DMS 273 (cell line): ENCODE data around the gene DNAJC1.
"Not testable (repeated sequence)": the region's sequence is repeated elsewhere in the genome, so short reads cannot be mapped to it uniquely, and the experiment has no call there.

Experiments used
- DNase-seq: peaks from one replicate; lab custom pipeline; 2025; ENCODE audit not compliant: unreplicated experiment; lab: John Stamatoyannopoulos, UW

DNAJC1 gene

DNA sequence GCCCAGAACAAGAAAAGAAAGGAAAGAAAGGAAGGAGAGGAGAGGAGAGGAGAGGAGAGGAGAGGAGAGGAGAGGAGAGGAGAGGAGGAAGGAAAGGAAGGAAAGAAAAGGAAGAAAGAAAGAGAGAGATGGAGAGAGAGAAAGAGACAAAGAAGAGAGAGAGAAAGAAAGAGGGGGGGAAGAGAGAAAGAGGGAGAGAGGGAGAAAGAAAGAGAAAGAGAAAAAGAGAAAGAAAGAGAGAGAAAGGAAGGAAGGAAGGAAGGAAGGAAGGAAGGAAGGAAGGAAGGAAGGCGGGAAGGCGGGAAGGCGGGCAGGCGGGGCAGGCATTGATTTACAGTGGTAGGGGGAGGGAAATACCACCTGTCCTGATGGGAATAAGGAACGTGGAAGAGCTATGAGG, 92.7 kb downstream of the DNAJC1 start:
- no peak for DNase-seq

DNA sequence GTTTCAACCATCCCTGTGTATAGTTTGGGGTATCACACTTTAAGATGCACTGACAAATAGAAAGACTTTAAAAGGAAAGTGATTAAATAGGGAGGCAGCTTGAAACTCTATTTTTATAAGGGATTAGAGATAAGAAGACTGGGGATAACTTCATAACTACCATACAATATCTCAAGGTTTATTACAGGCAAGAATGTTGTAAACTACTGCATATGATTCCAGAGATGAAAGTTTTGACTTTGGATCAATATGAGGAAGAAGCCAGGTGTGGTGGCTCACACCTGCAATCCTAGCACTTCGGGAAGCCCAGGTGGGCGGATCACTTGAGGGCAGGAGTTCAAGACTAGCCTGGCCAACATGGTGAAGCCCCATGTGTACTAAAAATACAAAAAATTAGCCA, 96.1 kb downstream of the DNAJC1 start:
- no peak for DNase-seq

DNA sequence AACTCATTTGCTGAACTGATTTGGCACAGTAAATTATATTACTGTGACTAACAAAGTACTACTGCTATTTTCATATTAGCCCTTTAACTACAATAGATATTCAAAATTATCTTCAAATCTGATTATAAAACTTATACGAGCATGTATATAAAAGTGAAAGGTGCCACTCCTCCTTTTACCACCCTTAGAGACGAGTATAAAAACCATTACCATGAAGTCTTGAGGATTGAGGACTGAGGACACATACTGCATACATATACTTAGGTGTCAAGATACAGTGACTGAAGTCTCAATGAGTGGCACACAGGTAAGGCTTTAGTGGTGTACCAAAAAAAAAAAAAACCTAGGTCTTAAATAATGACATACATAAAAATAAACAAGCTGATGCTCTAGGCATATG, 98.6 kb downstream of the DNAJC1 start:
- no peak for DNase-seq

DNA sequence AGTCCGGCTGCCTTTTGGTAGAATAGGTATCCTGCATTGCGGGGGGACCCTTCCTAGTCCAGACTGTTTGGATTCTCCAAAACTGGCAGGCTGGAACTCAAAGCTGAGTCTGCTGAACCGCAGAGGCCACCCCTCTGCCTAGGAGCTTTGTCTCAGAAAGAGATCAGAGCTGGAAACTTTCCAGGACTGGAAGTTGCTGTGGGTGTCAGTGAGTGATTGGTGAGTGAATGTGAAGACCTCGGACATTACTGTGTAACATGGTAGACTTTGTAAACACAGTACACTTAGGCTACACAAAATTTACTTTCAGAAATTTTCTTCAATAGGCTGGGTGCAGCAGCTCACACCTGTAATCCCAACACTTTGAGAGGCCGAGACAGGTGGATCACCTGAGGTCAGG, 103.8 kb downstream of the DNAJC1 start:
- DNase-seq: no peak

DNA sequence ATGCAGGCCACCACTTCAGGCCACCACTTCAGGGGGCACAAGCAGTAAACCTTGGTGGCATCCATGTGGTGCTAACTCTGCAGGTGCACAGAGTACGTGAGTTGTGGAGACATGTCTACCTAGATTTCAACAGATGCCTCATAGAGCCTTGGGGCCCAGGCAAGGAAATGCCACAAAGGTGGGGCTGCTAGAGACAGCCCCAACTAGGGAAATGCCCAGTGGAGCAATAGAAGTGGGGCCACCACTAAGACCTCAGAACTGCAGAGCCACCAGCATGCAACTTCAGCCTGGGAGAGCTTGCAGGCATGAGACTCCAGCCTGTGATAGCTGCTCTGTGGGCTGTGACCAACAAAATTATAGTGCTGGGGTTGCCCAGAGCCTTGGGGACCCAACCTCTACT, 107.6 kb downstream of the DNAJC1 start:
- no peak for DNase-seq

DNA sequence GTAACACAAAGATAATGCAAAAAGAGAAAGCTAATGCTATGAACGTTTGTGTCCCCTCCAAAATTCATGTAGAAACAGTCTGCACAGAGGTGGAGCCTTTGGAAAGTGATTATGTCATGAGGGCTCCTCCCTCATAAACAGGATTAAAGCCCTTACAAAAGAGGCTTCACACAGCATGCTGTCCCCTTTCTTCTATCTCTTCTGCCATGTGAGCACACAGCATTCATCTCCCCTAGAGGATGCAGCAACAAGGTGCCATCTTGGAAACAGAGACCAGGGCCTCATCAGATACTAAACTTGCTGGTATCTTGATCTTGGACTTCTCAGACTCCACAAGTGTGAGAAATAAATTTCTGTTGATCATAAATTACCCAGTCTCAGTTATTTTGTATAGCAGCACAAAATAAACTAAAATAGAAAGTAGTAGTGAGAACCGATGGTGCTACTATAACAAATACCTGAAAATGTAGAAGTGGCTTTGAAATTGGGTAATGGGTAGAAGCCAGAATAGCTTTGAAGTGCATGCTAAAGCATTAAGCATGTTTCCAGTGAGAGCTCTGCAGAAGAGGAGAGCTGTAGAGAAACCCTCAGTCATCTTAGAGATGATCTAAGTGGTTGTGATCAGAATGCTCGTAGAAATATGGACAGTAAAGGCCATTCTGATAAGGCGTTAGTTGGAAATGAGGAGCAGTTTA, 108.7 kb downstream of the DNAJC1 start:
- DNase-seq: no peak

DNA sequence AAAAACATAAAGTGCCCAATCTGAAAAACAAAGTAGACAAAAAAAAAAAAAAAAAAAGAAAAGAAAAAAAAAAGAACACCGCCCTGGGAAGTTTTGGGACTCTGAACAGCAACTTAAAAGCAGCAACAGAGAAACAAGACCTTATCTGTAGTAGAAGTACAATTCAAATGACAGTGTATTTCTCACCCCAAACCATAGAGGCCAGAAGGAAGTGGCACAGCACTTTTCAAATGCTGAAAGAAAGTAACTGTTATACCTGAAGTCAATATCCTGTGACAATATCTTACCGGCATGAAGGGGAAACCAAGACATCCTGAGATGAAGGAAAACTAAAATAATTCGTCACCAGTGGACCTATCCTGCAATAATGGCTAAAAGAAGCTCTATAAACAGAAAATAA, 112.1 kb downstream of the DNAJC1 start:
- DNase-seq: no peak

DNA sequence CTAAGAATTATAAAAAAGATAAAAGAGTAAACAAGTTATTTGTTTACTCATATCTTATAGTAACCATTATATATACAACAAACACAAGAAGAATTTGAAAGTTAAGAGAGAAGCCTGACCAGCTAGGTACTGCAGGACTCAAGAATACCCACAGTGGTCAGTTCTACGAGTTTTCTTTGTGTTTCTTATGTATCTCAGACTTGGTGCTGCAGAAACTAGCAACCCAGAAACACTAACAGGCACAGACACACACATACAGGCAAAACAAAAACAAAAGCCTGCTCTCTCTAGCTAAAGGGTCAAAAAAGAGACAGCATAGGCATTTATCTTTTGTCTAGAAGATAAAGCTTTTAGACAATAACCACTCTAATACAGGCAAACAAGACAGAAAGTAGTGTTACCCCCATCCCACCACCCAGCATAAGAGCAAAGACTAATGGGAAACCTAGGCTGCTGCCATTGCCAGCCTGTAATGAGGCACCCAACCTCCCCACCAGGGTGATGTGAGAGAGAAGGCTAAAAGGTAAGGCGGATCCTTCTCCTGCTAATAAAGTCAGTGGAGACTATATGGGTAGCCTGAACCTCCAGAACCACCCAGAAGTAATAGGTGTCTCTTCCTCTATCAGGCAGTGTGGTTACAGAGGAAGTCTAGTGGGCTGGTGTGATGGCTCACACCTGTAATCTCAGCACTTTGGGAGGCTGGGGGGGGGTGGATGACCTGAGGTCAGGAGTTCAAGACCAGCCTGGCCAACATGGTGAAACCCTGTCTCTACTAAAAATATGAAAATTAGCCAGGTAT, 113.9 kb downstream of the DNAJC1 start:
- DNase-seq: no peak

DNA sequence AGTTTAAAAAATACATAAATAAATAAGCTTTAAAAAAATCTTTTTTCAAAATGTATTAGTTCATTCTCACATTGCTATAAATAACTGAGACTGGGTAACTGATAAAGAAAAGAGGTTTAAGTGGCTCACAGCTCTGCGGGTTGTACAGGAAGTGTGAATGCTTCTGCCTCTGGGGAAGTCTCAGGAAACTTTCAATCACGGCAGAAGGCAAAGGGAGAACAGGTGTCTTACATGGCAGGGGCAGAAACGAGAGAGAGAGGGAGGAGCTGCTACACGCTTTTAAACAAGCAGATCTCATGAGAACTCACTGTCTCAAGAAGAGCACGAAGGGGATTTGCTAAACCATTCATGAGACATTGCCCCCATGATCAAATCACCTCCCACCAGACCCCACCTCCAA, 114.6 kb downstream of the DNAJC1 start:
- DNase-seq: no peak

DNA sequence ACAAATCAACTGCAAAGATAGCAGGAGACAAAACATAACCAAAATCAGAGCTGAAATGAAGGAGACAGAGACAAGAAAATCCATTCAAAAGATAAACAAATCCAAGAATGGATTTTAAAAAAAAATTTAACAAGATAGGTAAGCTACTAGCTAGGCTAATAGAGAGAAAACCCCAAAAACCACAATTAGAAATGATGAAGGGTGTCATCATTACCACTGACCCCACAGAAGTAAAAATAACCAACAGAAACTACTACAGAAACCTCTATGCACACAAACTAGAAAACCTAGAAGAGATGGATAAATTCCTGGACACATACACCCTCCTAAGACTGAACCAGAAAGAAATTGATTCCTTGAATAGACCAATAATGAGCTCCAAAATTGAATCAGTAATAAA, 117.6 kb downstream of the DNAJC1 start:
- DNase-seq: no peak

DNA sequence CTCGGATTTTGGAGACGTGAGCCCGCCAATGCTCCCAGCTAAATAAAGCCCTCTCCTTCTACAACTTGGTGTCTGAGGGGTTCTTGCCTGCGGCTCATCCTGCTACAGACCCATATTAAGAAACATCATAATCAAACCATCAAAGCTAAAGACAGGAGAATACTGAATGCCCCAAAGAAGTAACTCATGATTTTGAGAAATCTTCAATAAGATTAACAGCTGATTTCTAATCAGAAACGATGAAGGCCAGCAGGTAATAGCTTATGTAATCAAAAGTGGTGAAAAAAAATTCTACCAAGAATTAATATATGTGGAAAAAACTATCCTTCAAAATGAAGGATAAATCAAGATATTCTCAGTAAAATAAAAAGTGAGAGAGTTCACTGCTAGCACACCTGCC, 130.3 kb downstream of the DNAJC1 start:
- DNase-seq: no peak

DNA sequence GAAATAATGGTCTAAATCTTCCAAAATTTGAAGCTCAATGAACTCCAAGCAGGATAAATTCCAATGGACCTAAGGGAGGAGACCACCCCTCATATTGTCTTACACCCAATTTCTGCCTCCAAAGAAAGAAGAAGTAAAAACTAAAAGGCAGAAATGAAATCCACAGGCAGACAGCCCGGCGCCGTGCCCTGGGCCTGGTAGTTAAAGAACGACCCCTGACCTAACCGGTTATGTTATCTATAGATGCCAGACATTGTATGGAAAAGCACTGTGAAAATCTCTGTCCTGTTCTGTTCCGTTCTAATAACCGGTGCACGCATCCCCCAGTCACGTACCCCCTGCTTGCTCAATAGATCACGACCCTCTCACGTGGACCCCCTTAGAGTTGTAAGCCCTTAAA, 130.8 kb downstream of the DNAJC1 start:
- not testable (repeated sequence) for DNase-seq

DNA sequence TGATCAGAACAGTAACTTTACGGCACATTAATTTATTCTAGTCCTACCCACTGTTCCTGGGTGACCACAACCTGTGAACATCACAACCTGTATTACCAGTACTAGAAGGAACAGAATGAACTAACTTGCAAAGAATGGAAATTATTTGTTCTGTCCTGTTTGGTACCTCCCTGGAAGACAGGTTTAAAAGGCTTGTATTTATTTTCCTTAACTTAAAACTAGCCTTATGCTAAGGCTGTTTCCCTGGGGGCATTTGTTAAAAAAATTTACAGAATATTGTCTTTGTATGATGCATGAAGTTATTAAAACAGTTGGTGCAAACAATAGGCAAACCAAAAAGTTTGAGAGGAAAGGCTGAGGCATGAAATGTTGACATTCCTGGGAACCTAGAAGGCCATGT, 132.7 kb downstream of the DNAJC1 start:
- no peak for DNase-seq

DNA sequence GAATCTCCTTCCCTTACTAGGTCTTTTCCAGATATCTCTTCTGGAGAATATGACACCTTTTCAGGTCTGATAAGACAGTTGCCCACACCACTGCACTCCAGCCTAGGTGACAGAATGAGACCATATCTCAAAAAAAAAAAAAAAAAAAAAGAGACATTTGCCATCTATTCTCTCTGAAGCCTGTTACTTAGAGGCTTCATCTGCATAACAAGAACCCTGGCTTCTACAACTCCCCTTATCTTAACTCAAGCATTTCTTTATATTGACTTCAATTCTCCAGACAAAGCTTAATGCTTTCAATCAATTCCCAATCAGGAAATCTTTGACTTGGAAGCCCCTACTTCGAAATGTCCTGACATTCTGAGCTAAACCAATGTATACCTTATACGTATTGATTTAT, 134.4 kb downstream of the DNAJC1 start:
- not testable (repeated sequence) for DNase-seq

DNA sequence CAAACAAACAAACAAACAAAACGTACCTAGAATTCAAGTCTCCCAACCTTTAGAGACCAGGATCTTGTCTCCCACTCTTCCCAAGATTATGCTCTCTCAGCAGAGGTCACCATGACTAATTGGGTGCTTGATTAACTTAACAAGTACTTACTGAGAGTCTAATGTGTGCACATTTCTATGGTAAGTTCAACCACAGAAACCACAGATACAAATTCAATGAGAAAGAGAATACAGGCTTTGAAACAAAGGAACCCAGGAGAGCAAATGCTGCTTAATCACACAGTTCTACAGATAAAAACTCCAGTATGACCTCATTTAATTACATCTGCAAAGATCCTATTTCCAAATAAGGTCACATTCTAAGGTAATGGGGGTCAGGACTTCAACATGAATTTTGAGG, 142.8 kb downstream of the DNAJC1 start:
- DNase-seq: no peak

DNA sequence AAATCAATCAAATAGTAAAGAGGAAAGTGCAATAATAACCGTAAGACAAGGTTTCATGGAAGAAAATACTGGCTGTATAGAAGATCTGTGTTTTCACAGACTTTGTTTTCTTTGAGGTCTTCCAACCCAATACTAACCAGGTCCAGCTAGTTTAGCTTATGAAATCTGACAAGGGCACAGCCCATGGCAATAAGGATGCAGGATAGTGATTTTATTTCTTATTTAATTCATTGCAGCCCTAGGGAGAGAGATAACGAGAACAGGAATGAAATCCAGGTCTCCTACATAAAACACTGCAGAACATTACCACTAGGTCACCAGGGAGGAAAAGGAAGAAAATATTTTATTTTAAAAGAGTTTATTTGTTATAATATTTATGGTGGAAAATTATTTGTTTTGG, 145.1 kb downstream of the DNAJC1 start:
- DNase-seq: no peak

DNA sequence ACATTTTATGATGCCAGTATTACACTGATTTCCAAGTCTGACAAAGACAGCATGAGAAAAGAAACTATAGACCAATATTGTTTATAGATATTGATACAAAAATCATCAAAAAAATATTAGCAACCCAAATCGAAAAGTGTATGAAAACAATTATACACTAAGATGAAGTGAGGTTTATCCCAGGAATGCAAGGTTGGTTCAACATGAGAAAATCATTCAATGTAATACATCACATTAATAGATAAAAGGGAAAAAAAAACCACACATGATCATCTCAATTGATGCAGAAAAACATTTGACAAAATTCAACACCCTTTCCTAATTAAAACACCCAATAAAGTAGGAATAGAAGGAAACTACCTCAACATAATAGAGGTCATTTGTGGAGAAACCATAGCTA, 153.9 kb downstream of the DNAJC1 start:
- DNase-seq: no peak

DNA sequence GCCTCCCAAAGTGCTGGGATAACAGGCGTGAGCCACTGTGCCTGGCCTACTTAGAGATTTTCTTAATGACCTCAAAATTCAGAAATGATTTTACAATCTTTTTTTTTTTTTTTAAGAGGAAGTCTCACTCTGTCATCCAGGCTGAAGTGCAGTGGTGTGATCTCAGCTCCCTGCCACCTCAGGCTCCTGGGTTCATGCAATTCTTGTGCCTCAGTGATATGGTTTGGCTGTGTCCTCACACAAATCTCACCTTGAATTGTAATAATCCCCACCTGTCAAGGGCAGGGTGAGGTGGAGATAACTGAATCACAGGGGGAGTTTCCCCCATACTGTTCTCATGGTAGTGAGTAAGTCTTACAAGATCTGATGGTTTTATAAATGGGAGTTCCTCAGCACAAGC, 159.9 kb downstream of the DNAJC1 start:
- no peak for DNase-seq

DNA sequence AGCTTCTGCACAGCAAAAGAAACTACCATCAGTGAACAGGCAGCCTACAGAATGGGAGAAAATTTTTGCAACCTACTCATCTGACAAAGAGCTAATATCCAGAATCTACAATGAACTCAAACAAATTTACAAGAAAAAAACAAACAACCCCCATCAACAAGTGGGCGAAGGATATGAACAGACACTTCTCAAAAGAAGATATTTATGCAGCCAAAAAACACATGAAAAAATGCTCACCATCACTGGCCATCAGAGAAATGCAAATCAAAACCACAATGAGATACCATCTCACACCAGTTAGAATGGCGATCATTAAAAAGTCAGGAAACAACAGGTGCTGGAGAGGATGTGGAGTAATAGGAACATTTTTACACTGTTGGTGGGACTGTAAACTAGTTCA, 162.3 kb downstream of the DNAJC1 start:
- DNase-seq: not testable (repeated sequence)

DNA sequence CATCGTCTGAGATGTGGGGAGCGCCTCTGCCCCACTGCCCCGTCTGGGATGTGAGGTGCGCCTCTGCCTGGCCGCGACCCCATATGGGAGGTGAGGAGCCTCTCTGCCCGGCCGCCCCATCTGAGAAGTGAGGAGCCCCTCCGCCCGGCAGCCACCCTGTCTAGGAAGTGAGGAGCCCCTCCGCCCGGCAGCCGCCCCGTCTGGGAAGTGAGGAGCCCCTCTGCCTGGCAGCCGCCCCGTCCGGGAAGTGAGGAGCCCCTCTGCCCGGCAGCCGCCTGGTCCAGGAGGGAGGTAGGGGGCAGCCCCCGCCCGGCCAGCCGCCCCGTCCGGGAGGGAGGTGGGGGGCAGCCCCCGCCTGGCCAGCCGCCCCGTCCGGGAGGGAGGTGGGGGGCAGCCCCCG, 166.0 kb downstream of the DNAJC1 start:
- DNase-seq: not testable (repeated sequence)

DNA sequence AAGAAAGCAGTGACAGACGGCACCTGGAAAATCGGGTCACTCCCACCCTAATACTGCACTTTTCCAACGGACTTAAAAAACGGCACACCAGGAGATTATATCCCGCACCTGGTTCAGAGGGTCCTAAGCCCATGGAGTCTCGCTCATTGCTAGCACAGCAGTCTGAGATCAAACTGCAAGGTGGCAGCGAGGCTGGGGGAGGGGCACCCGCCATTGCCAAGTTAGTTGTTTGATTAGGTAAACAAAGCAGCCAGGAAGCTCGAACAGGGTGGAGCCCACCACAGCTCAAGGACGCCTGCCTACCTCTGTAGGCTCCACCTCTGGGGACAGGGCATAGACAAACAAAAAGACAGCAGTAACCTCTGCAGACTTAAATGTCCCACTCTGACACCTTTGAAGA, 169.0 kb downstream of the DNAJC1 start:
- not testable (repeated sequence) for DNase-seq

DNA sequence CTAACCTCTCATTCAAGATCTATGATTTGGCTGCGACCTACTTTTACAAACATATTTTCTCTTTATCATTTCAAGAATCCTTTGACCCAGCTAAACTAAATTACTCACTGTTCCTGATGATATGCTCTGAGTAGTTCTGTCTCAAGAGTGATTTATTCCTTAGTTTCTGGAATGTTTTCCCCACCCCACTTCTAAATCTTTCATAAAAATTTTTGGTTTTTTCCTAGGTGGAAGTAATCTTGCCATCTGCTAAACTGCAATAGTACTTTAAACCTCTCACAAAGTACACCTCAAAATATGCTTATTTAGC, 170.8 kb downstream of the DNAJC1 start:
- DNase-seq: no peak
